HEK293T (cell line): ENCODE results near the gene CERK.

Source experiments
- ARNT ChIP-seq: fragments of 450-650 bp; IDR thresholded peaks from 2 replicates; pipeline ENCODE4 v1.6.1; 2017; ENCODE audit warnings: mild to moderate bottlenecking
- BHLHE40 ChIP-seq: fragments of 450-650 bp; IDR thresholded peaks from 2 replicates; pipeline ENCODE4 v1.6.1; 2016; ENCODE audit warnings: mild to moderate bottlenecking, moderate library complexity, borderline replicate concordance
- L3MBTL2 ChIP-seq: fragments of 450-650 bp; conservative IDR thresholded peaks from 2 replicates; pipeline ENCODE4 v1.6.1; 2016; ENCODE audit warnings: mild to moderate bottlenecking
- NFRKB ChIP-seq: fragments of 450-650 bp; IDR thresholded peaks from 2 replicates; pipeline ENCODE4 v1.6.1; 2016; ENCODE audit warnings: mild to moderate bottlenecking, moderate library complexity
- SP1 ChIP-seq: fragments of 450-650 bp; IDR thresholded peaks from 2 replicates; pipeline ENCODE4 v1.6.1; 2017
- SUZ12 ChIP-seq: fragments of 450-650 bp; IDR thresholded peaks from 2 replicates; pipeline ENCODE4 v1.6.1; 2016; ENCODE audit warnings: mild to moderate bottlenecking
- ZNF384 ChIP-seq: fragments of 450-650 bp; IDR thresholded peaks from 2 replicates; pipeline ENCODE4 v1.6.1; 2016

DNA sequence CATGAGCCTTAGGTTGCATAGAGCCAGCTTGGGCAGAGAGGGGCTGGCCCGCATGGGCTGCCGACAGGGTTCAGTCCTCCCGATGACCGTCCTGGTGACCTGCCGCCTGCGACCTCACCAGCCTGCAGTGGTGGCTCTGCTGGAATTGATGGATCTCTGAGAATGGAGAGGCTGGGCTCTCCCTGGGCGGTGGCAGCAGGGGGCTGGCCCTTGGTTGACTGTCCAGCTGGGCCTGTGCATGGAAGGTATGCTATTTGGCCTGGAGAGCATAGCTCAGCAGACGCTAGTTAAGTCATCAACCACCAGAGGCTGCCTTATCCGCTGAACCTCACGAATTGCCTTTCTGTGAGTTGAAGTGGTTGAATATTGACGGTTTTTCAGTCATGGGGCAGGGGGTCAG, 98.2 kb downstream of the CERK start:
- TF ChIP-seq BHLHE40 = no peak
- TF ChIP-seq SUZ12 = no peak
- TF ChIP-seq SP1 = no peak
- TF ChIP-seq NFRKB = no peak
- TF ChIP-seq L3MBTL2 = no peak
- no peak for TF ChIP-seq ZNF384
- TF ChIP-seq ARNT = no peak
